OCI-M2 (cell line): ENCODE measurements around the gene PTBP1.
"Not testable (repeated sequence)": the region's sequence is repeated elsewhere in the genome, so short reads cannot be mapped to it uniquely, and the experiment has no call there.

Experiments
- DNase-seq: peaks from one replicate; lab custom pipeline; 2025; ENCODE audit not compliant: unreplicated experiment; lab: John Stamatoyannopoulos, UW

Gene PTBP1

GRCh38 chr19:824885-825284, 27.6 kb downstream of the PTBP1 start:
- DNase-seq = no peak

GRCh38 chr19:825897-826644, 28.8 kb downstream of the PTBP1 start:
- DNase-seq = no peak

- DNase-seq = no peak
Measured at GRCh38 chr19:827314-827709, 30.1 kb downstream of the PTBP1 start.

- DNase-seq = no peak
Measured at GRCh38 chr19:827710-828321, 30.6 kb downstream of the PTBP1 start, which contains the start of gene AZU1. Gene AZU1, plus strand, starts transcription at chr19:827837. Its CDS starts 10 bp downstream, at chr19:827847.

DNA sequence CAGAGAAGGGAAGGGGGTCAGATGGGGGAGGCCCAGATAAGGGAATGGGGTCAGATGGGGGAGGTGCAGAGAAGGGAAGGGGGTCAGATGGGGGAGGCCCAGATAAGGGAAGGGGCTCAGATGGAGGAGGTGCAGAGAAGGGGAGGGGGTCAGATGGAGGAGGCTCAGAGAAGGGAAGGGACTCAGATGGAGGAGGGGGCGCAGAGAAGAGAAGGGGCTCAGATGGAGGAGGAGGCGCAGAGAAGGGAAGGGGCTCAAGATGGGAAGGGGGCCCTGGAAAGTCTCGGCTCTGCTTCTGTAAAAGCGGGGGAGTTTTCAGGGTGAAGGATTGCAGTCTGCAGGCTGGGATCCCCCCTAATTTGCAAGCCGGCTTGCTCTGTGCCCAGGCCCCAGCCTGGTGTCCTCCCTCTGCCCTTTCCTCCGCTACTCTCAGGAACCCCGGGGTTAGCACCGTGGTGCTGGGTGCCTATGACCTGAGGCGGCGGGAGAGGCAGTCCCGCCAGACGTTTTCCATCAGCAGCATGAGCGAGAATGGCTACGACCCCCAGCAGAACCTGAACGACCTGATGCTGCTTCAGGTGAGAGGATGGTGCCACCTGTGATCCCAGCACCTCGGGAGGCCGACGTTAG, 32.0 kb downstream of the PTBP1 start:
- DNase-seq = no peak

GRCh38 chr19:831407-832369, 34.4 kb downstream of the PTBP1 start:
- DNase-seq = no peak

DNA sequence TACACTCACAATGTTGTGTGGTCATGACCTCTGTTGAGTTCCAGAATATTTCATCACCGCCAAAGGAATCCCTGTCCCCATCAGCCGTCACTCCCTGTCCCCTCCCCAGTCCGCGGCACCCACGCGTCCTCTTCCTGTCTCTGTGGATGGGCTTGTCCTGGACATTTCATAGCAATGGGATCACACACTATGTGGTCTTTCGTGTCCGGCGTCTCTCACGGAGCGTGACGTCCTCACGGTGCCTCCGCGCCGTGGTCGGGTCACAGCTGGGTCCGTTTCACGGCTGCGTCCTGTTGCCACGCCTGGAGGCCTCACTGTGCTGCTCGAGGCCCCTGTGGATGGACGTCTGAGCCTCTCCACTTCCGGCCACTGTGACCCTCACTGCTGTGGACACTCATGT, 37.0 kb downstream of the PTBP1 start:
- no peak for DNase-seq

DNA sequence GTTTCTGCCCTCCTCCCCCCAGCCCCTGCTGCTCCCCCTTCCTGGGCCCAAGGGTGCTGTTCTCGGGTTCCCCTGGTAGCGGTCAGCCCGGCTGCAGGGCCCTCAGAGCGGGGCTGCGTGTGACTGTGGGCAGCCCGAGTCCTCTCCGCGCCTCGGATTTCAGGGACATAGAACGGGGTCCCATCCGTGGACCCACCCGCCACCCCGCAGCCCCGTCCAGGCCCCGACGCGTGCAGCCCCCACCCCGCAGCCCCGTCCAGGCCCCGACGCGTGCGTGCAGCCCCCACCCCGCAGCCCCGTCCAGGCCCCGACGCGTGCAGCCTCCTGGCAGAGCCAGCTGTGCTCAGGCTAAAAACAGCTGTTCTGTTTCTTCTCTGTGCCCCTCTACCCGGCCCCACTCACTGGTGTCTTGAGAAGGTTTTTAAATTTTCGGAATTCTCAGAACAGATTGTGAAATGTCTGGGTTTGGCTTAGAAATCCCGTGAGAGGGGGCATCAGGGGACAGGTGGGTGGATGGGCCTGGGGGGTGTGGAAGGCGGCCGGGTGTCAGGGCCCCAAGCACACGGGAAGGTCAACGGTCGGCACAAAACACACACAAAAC, 38.1 kb downstream of the PTBP1 start:
- no peak for DNase-seq

- no peak for DNase-seq
Measured at GRCh38 chr19:840519-841206, 43.4 kb downstream of the PTBP1 start, which contains the start of gene PRTN3. Gene PRTN3, plus strand, starts transcription at chr19:840999. Its CDS starts 10 bp downstream, at chr19:841009.

- DNase-seq = not testable (repeated sequence)
Measured at GRCh38 chr19:842802-843179, 45.5 kb downstream of the PTBP1 start.

DNA sequence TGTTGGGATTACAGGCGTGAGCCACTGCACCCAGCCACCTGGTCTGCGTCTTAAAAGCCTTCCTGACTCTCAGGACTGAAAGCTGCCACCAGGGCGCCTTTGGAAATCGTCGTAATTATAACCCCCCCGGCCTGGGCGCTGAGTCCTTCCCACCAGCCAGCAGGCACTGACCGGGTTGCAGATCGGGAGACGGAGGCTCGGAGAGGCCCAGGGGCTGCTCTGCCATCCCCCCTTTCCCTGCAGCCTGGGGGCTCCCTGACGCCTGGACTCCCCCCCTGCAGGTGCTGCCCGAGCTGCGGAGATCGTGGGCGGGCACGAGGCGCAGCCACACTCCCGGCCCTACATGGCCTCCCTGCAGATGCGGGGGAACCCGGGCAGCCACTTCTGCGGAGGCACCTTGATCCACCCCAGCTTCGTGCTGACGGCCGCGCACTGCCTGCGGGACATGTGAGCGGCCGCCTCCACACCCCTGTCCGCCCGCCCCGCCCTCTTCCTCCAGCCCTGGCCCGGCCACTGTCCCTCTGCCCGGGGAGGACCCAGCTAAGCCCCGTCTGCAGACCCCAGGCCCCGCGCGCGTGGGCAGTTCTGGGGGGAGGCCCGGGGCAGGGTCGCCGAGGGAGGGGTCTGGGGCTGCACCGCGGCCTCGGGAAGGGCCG, 46.1 kb downstream of the PTBP1 start:
- no peak for DNase-seq

GRCh38 chr19:843836-844545, 46.7 kb downstream of the PTBP1 start:
- DNase-seq = no peak

- DNase-seq = no peak
Measured at GRCh38 chr19:844546-844971, 47.3 kb downstream of the PTBP1 start.

- no peak for DNase-seq
Measured at GRCh38 chr19:845707-846521, 48.7 kb downstream of the PTBP1 start.

- no peak for DNase-seq
Measured at GRCh38 chr19:848386-848921, 51.2 kb downstream of the PTBP1 start.

DNA sequence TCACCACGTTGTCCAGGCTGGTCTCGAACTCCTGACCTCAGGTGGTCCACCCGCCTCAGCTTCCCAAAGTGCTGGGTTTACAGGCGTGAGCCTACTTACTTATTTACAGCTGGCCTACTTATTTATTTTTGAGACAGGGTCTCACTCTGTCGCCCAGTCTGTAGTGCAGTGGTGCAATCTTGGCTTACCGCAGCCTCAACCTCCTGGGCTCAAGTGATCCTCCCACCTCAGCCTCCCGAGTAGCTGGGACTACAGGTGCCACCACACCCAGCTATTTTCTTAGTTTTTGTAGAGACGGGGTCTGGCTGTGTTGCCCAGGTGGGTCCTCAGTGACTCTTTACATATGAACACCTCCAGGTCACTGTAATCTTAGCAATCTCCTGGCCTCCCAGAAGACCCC, 51.9 kb downstream of the PTBP1 start:
- DNase-seq = not testable (repeated sequence)

DNA sequence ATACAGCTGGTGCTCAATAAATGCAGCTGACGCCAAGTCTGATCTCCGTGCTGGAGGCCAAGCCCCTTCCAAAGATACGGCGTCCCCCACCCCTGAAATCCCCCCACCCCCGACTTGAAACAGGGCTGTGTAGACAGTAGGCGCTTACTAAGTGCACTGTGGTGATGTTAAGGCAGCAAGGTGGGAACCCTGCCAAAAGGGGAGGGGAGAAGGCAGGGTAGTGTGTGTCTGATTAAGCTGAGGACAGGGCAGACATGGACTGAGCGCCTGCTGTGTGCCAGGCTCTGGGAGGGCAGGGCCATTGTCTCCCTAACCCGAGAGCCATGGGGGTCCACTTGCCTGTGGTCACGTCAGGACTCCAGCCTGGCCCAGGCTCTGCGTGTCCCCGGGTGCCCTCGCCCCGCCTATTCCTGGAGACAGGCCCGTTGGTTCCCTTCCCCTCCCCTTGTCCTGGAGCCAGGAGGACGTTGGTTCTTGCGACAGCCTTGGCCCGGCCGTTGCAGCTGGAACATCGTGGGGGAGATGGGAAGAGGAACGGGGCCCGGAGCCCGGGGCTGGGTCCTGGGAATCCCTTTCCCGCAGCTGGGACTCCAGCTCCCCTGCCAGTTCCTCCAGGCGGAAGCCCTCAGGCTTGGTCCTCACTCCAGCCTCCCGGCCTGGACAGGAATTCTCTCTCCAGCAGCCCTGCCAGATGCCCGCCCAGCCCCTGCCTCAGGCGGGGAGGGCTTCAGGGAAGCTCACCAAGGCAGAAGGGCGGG, 53.1 kb downstream of the PTBP1 start:
- no peak for DNase-seq
